ENCODE measurements around the gene FBXW4.

- no peak for TF ChIP-seq CTCF (IDR thresholded peaks at IDR 0.05)
- no peak for TF ChIP-seq POLR2A (IDR thresholded peaks at IDR 0.05)
- no peak for TF ChIP-seq POLR2AphosphoS5 (IDR thresholded peaks at IDR 0.05)
Observed at GRCh38 chr10:101643546-101643945, 51.4 kb downstream of the FBXW4 start.

Data from prostate gland (tissue), 2 donors.